ENCODE results near the gene LRRC63.
"Not testable (repeated sequence)": the region's sequence is repeated elsewhere in the genome, so short reads cannot be mapped to it uniquely, and the experiment has no call there.

LRRC63 gene

DNA sequence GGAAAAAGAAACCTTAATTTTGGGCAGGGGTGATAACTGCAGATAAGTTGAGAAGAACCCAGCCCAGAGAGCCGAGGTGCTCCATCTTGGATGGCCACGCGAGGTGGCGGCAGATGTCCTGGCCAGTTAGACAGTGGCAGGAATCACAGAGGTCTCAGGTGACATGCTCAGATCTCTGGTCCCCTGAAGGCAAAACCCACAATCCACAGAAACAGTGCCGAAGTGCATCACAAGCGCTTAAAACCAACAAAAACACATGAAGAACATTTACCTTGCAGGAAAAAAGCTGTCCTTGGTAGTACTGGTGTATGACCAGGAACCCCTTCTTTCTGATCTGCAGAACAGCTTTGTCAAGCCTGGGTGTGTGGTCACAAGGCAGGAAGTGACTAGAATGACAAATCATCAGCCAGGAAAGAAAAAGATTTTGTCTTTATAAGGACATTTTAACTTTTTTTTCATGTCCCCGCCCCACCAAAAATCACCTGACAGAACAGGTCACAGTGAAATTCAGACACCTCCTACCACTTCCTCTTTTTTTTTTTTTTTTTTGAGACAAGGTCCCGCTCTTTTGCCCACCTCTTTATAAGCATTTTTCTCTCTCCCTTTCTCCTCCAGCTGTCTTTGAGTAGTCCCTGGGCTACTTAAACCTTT, 29.8 kb upstream of the LRRC63 start, which contains the start of gene LCP1:
Gene LCP1 (minus strand): TSS at position 338 of the 651 bp plus-strand sequence. CDS start 22,515 bp downstream, outside the sequence.
- DNase-seq: no peak

DNA sequence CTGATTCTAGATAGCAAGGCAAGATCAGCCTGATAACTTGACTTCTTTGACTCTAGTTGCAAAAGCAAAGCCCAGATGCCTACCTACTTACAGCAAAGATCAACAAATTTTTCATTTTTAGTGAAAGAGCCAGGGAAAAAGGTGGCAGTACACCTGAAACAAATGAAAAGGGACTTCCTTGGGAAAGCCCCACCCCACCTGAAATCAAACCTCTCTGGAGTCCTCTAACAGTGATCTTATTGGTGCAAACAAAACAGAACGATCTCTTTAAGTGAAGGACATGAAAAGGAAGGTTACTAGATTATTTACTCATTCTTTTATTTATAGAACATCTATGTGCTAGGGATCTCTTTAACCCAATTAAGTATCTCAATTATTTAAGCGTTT, 29.2 kb upstream of the LRRC63 start:
- DNase-seq: no peak

DNA sequence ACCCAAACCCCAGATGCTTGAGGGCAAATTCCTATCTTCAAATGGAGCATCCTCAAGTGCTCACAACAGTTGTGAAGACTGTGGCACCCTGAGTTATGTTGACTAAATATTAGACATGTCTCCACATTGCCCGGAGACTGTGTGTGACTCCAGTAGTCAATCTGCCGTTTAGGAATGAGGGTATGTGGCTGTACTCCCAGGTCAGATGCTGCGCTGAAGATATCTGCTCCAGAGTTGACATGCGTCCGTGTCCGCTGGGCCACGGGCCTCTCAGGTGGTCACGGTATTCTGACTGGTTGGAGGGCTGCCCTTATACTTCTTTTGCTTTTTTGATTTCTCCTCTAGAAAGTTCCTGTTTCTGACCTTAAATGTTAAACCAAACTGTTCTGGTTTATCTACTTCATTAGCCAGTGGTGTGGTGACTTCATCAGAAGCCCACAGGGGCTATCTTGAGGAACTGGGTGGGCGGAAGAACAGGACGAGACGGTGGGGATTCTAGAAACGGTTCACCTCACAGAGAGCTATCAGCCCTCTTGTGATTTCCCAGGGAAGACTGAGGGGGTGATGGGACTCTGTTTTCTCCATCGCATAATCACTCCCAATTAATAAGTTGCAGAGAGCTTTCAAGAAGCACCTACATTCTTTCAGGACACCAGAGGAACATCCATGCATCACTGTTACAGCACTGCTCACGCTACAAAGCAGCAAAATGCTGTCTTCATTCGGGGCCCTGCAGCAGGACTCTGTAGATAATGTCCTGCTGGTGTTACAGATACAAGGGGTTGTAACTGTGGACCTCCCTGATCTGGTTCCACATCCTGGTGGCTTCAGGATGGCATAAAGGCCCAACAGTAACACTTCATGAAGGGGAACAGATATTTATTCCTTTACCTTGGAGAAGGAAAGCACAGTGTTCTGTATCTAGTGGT, 28.4 kb upstream of the LRRC63 start:
- no peak for DNase-seq

DNA sequence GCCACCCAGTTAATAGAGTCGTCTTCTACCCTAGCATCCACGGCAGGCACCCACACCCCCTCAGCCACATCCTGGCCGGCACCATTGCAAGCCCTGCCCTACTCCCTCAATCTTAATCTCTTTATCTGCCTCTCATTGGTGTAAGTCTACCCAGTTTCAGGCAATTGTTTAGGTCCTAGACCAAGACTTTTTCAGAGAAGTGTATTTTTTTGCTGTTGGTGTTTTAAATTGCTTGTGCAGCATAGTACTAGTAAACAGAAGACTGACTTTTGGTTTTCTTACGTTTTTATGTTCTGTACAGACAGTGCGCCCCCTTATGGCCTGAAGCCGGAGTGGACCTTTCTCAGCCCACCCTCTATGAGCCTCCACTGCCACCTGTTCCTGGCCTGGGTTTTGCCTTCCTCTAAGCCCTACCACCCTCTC, 27.4 kb upstream of the LRRC63 start:
- no peak for DNase-seq

DNA sequence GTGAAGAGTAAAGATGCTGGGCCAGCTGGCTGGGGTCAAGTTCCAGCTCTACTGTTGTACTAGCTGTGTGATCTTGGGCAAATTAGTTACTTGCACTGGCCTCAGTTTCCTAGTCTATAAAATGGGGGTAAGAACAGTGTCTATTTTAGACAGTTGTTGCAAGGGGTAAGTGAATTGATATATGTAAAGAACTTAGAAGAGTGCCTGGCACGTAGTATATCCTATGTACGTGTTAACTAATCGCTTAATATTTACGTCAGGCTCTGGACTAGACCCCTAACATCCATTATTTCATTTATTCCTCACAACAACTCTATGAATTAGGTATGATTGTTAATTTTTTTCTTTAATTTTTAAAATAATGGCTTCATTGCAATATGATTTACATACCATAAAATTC, 26.1 kb upstream of the LRRC63 start:
- DNase-seq: no peak

DNA sequence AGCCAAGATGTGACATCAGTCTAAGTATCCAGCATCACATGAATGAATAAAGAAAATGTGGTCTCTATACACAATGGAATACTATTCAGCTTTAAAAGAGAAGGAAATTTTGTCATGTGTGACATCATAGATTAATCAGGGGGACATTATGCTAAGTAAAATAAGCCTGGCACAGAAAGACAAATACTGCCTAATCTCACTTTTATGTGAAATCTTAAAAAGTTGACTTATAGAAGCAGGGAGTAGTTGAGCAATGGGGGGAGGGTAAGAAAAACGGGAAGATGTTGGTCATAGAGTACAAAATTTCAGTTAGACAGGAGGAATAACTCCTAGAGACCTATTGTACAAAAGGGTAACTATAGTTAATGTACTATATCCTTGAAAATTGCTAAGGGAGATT, 19.3 kb upstream of the LRRC63 start:
- no peak for DNase-seq

DNA sequence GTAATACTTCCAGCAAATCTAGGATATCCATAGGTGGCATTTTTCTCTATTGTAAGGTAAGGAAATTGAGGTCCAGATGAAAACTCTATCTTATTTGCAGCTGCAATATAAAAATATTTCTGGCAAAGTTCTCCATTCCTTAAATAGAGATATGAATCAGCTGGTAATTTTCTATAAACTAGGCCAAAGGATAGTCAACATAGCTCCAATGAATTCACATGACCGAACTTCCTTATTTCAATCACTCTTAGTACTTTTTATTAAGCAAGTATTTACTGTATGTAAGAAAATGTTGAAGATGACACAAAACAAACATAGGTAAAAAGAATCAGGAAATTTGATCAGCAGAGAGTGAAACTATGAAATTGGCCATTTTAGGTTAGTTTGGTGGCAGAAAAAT, 16.7 kb upstream of the LRRC63 start:
- DNase-seq: no peak

DNA sequence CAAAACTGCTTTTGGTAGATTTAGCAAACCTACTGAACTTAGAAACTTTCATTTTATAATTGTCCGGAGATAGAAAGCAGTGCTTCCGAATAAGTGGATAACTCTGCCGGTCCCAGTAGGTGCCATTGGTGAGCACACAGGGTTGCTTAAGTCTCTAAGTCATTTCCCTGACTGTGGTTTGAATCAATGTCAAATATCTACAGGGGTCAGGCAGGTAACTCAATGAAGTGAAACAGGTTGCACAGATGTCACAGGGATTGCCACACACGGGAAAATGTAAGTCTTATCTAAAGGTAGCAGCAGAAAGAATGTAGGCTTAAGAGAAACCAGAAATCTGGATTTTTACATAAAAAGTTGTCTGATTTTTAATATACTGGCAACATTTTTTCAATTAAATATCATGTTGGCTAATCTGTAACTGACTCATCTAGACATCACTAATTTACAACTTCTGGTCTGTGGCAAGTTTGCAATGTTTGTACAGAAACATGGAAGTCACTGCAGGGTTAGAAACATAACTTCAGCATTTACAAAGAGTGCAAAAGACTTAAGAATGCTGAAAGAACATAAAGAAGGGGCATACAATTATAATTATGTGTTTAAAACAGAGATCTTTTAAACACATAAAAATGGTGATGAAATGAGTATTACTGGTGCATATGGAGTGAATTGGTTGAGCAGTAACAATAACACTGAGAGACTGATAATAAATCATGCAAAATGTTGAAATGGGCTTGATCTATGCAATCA, 14.3 kb upstream of the LRRC63 start:
- no peak for DNase-seq

DNA sequence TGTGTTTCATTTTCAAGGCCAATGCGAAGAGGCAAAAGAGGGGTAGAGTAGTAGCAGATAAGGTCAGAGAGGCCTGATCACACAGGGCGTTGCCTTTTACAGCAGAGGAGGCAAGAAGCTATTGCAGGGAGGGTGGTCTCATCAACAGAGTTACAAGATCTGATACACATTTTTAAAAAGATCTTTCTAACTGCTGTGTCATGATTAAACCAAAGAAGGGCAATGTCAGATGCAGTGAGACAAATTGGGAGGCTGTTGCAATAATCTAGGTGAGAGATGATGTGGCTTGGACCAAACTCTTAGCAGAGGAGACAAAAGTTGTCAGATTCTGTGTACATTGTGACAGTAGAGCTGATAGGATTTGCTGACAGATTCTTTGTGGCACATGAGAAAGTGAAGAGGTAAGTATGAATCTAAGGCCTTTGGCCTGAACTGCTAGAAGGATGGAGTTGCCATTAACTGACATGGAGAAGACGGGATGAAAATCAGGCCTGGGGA, 13.0 kb upstream of the LRRC63 start:
- no peak for DNase-seq

DNA sequence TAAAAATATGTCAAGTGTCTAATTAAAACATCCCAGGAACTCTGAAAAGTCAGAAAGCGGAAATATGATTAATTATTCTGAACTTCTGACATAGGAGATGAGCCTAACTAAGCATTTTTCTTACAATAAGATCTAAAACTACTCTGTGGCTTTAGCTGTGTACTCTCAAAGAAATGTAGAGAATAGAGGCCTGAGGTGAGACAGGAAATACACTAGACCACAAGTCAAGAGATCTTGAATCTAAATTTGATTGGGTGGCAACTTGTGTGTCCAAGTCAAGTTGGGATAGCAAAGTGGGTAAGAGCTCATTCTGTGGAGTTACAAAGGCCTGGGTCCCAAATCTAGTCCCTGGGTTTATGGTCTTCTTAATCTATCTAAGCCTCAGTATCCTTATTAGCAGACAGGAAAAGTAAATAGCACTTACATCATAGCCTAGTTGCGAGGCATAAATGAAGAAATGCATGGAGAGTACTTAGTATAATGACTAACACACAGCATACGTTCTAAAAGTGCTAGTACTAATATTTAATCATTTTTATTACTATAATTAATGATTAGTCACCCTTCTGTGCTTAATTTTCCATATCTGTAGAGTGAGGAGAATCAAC, 9.4 kb upstream of the LRRC63 start:
- DNase-seq: no peak

DNA sequence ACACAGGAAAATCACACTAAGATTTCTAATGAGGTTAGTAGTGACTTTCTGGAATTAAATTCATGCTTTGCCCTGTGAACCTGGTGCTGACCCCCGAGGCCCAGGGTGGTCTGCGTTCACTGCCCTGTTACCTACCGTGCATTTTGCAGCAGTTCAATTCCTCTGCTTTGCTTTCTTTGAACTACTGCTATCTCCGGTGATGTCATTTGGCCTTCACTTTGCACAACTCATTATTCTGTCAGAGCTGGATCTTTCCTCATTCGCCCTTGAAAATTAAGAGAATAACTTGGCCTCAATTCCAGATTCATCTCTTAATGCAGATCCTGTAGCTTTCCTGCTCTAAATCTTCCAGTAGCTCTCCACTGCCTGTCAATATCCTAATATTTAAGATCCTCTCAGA, 8.8 kb upstream of the LRRC63 start:
- no peak for DNase-seq

DNA sequence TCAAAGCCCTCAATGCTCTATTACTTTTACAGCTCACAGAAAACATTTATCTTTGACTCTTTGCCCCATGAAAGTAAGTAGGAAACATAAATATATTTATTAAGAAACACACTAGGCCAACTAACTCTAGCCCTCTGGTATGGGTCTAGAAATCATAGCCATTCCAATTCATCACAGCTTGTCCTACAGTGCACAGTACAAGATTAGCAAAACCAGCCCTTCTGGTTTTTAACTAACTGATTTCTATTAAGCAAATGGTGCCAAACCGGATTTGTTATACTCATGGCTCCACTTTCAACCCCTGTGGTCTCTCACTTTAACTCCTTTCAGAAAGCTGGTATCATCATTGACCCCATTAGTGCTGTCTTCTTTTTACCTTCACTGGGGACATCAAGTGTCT, 5.6 kb upstream of the LRRC63 start:
- DNase-seq: no peak

DNA sequence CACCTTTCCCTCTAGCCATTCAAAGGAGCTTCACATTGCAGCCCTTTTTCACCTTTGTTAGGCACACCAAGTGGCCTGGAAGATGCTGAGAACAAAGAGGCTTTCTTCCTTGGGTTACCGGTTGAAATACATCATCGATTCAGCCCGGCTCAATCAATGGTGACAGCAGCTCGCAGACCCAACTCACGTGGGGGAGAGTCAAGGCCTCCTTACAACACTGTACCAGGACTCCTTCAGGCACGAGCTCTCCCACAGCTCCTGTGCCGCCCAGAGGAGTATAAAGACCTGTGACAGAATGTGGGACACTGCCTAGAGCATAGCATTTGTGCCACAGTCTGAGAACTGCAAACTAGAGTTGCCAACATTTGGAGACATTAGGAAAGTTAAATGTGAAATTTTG, 3.9 kb upstream of the LRRC63 start:
- DNase-seq: no peak

DNA sequence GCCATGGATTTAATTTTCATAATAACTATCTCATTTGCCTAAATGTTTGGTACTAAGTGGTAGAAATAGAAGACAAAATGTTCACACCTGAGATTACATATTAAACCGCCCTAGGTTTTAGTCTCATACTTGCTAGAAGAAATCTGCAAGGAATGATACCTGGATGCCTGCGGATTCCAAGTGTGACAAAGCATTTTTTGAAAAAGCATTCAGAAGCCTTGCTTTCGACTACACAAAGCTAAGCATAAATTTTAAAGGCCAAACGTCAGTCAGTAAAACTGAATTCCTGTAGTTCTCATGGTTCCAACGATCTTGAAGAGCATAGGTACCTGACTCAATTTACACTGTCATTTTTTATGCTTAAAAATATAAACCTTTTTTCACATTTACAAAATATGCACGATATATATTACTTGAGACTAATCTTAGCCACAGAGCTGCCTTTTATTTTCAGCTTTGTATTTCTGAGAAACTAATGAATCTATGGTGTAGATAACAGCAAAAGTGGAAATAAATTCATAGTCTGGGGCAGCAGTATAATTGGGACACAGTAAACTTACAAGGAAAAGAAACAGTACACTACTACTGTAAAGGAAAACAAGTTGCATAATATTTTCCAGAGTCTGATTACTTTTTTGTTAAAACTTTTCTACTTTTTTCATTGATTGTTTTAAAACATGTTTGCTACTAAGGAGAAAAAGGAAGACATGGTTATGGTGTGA, 1.2 kb upstream of the LRRC63 start:
- no peak for DNase-seq

DNA sequence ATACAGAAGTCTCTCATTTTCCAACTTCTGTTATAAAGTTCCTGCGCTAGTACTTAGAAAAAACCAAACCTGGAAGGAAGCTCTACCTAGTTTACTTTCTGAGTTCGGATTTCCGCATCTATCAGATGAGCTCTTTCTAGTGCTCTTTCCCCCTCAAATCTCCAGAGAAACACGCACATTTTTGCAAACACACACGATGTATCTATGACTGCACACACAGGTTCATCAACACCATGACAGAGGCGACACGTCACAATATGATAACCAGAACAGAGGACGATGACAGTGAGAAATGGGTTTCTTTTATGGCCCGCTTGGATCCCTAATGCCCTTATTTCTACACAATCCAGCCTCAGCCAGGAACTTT, 629 bp upstream of the LRRC63 start:
- no peak for DNase-seq

DNA sequence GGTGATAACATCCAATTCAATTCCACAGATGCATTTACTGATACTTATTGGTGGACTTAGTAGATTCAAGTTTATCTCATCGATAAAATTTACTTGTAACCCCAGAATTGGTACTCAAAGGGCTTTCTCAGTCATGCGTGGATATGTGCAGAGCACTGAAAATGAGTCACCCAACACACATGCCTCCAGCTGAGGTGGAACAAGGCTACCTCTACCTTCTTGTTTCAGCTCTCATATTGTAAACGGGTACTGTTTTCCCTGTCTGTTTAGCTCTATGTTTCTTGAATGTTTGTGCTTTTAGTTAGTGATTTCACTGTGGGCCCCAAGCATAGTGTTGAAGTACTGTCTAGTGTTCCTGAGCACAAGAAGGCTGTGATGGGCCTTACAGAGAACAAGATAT, 1.5 kb downstream of the LRRC63 start:
- no peak for DNase-seq

DNA sequence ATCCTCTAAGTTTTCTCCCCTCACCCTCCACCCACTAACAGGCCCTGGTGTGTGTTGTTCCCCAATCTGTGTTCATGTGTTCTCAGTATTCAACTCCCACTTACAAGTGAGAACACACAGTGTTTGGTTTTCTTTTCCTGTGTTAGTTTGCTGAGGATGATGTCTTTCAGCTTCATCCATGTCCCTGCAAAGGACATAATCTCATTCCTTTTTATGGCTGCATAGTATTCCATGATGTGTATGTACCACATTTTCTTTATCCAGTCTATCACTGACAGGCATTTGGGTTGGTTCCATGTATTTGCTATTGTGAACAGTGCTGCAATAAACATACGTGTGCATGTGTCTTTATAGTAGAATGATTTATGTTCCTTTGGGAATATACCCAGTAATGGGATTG, 3.0 kb downstream of the LRRC63 start:
- not testable (repeated sequence) for DNase-seq

DNA sequence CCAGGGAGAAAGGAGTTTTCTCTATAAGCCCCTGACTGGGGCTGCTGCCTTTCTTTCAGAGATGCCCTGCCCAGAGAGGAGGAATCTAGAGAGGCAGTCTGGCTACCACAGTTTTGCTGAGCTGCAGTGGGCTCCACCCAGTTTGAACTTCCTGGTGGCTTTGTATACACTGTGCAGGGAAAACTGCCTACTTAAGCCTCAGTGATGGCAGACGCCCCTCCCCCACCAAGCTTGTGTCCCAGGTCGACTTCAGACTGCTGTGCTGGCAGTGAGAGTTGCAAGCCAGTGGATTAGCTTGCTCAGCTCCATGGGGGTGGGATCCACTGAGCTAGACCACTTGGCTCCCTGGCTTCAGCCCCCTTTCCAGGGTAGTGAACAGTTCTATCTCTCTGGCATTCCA, 8.5 kb downstream of the LRRC63 start:
- DNase-seq: not testable (repeated sequence)

DNA sequence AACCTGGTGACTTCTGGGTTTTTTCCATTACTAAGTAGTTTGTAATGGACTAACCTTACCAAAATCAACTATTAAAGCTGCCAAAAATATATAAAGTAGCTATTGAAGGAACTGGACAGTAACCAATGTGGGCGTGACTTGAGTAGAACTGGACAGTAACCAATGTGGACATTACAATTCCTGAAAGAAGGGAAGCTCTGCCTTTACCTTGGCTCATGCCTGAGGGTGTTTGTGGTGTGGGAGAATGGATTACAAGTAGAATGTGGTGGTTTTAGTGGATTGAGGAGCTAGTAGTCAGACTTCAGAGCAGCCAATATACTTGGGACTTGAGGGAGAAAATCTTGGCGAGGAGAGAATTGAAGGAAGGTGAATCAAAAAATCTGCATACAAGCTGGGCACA, 17.5 kb downstream of the LRRC63 start:
- no peak for DNase-seq

DNA sequence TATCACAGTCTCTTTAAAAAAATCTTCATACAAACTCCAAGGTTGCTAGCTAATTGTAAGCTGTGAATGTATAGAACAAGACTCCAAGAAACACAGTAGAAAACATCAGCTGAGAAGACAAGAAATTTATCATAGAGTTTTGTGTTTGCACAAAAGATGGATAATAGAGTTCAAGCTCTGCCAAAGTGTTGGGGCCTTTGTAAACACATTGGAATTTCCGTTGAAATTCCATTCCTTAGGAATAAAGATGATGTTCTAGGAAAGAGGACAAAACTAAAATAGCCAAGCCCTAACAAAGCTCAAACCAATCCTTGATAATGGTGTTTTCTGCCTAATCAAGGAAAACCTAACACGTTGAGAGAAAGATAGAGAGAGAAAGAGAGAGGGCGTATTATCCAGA, 20.6 kb downstream of the LRRC63 start:
- no peak for DNase-seq

DNA sequence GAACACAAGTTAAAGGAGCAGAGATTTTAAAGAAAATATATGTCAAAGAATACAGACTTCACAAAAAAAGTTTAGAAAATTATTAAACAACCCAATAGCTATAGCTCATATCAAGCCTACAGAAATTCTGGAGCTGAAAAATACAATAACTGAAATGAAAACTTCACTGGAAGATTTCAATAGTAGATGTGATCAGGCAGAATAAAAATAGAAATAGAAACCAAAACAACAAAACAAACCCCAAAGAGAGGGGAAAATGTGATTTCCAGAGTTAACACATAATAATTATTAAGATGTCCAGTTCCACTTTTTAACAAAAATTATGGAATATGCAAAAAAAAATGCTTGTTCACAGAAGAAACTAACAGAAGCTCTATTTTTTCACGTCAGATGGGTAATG, 23.6 kb downstream of the LRRC63 start:
- no peak for DNase-seq

DNA sequence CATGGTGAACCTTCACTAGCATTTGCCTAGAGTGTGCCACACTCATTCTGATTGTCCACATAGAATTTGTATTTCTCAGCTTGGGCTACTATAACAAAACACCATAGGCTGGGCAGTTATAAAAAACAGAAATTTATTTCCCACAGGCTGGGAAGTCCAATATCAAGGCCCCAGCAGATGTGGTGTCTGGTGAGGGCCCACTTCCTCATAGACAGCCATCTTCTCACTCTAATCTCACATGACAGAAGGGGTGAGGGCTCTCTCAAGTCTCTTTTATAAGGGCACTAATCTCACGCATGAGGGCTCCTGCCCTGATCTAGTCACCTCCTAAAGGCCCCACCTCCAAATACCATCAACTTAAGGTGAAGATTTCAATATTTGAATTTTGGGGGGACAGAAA, 53.6 kb downstream of the LRRC63 start:
- DNase-seq: no peak
